Keratinocyte (primary cell): ENCODE measurements around the gene MOGAT2. TPM values are rescaled to one million over a fixed set of nuclear protein-coding genes. Genes with fewer than 3 reads are reported as not detected.
"Not testable (repeated sequence)": the region's sequence is repeated elsewhere in the genome, so short reads cannot be mapped to it uniquely, and the experiment has no call there.

ENCODE experiments used
- DNase-seq: peaks from one replicate; pipeline ENCODE4 v3.0.0-alpha.2; 2011; ENCODE audit warnings: low read depth, missing footprints, low spot score
- FAIRE-seq: peaks from 2 replicates; lab custom pipeline; 2011; peaks lifted over from hg19 to GRCh38; lab: Jason Lieb, UNC
- H2AFZ ChIP-seq: 2 replicates; pipeline ENCODE4 v1.6.0; 2012; ENCODE audit warnings: low read length, control low read depth, inconsistent platforms; ENCODE audit not compliant: control insufficient read depth
- H3K27ac ChIP-seq: 2 replicates; pipeline ENCODE4 v1.5.1; 2011; ENCODE audit warnings: low read length; ENCODE audit not compliant: control insufficient read depth, insufficient read depth
- H3K27me3 ChIP-seq: 3 replicates; pipeline ENCODE4 v1.6.0; 2011; ENCODE audit warnings: low read length; ENCODE audit not compliant: control insufficient read depth, insufficient read depth; ENCODE audit errors: extremely low read depth
- H3K36me3 ChIP-seq, 2 experiments: 2 replicates in 1 of 2; 3 replicates in 1 of 2; pipeline ENCODE4 v1.5.1; 2011; ENCODE audit warnings: low read length in 2 of 2, mild to moderate bottlenecking in 1 of 2; ENCODE audit not compliant: control insufficient read depth in 2 of 2, insufficient read depth in 2 of 2; ENCODE audit errors: extremely low read depth in 1 of 2
- H3K4me1 ChIP-seq: 3 replicates; pipeline ENCODE4 v1.5.1; 2011; ENCODE audit warnings: low read length; ENCODE audit not compliant: control insufficient read depth, insufficient read depth; ENCODE audit errors: extremely low read depth
- H3K4me2 ChIP-seq: 3 replicates; pipeline ENCODE4 v1.6.0; 2011; ENCODE audit warnings: low read depth, low read length; ENCODE audit not compliant: control insufficient read depth, insufficient read depth; ENCODE audit errors: extremely low read depth
- H3K4me3 ChIP-seq, 3 experiments: fragments of 200-600 bp in 1 of 3; sonication (generic) in 1 of 3; 2 replicates in 2 of 3; 3 replicates in 1 of 3; pipeline ENCODE4 v1.5.1; 2011 to 2016; ENCODE audit warnings: low read length in 3 of 3, mild to moderate bottlenecking in 3 of 3, control low read depth in 2 of 3, inconsistent platforms in 1 of 3, low read depth in 1 of 3, mixed read lengths in 1 of 3, mixed run types in 1 of 3, moderate library complexity in 1 of 3; ENCODE audit not compliant: control insufficient read depth in 2 of 3, insufficient read depth in 2 of 3; ENCODE audit errors: extremely low read depth in 1 of 3
- H3K79me2 ChIP-seq: 2 replicates; pipeline ENCODE4 v1.6.0; 2012; ENCODE audit warnings: low read length; ENCODE audit not compliant: control insufficient read depth, insufficient read depth
- H3K9ac ChIP-seq: 3 replicates; pipeline ENCODE4 v1.6.0; 2011; ENCODE audit warnings: low read length; ENCODE audit not compliant: control insufficient read depth, insufficient read depth; ENCODE audit errors: extremely low read depth
- H3K9me1 ChIP-seq: 3 replicates; pipeline ENCODE4 v1.6.0; 2011; ENCODE audit warnings: low read length; ENCODE audit not compliant: control insufficient read depth, insufficient read depth; ENCODE audit errors: extremely low read depth
- H3K9me3 ChIP-seq: 2 replicates; pipeline ENCODE4 v1.5.1; 2012; ENCODE audit warnings: low read depth, low read length; ENCODE audit not compliant: control insufficient read depth
- H4K20me1 ChIP-seq: 3 replicates; pipeline ENCODE4 v1.6.0; 2011; ENCODE audit warnings: low read length; ENCODE audit not compliant: control insufficient read depth, insufficient read depth; ENCODE audit errors: extremely low read depth
- EZH2 ChIP-seq: IDR thresholded peaks from one replicate; pipeline ENCODE4 v1.6.1; 2012; ENCODE audit warnings: inconsistent platforms, mild to moderate bottlenecking, low read length, moderate library complexity
- dilution Hi-C: fragments of 300-500 bp; cut with MboI; formaldehyde crosslinking; loops from one replicate; pipeline ENCODE4 v1.7.0; 2020; ENCODE audit warnings: low sequenced_read_pairs; ENCODE audit not compliant: extremely low pct_ligation_motif_present
- polyA plus RNA-seq, 5 experiments: library from polyadenylated mRNA; depleted of rRNA in 3 of 5; stranded (reverse) in 3 of 5; stranded (forward) in 1 of 5; unstranded in 1 of 5; fragments of >200 nt; gene quantifications; 1 replicate in 1 of 5; 2 replicates in 3 of 5; 3 replicates in 1 of 5; pipeline versions ENCODE4 v1.2.1 to v1.2.3, GENCODE V29; 2011 to 2012; ENCODE audit warnings: missing spikeins in 2 of 5, low read depth in 1 of 5, low replicate concordance in 1 of 5
- TF ChIP-seq, protein P1 (sequence below), 3 experiments: IDR thresholded peaks in 1 of 3; conservative IDR thresholded peaks in 1 of 3; optimal IDR thresholded peaks in 1 of 3; 2 replicates in 2 of 3; 3 replicates in 1 of 3; pipeline versions ENCODE3 to v1.5.1; 2011; ENCODE audit warnings: low read length in 3 of 3, mild to moderate bottlenecking in 3 of 3, moderate library complexity in 2 of 3, control low read depth in 1 of 3, inconsistent platforms in 1 of 3; ENCODE audit not compliant: insufficient read depth in 2 of 3; ENCODE audit errors: extremely low read depth in 1 of 3

The MOGAT2 gene
- polyA plus RNA-seq, 1 donor (not counting 4 experiments of a cell fraction or from before 2014, with no cell fraction given), result not detected

DNA sequence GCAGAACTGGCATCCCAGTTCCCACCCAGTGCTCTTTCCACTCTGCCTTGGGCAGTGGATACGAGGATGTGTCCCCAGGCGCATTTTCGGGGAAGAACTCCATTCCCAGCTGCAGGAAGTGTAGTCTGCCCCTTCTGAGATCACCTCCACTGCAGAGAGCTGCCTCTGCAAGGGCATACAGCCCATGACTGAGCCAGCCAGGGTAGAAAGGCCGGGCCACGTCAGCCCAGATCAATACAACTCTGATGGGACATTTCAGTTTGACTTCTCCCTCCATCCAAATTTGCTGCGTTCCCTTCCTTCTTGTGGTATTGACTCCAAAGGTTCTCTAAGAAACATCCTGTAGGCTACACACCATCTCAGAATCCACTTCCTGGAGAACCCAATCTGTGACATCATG lies 19.7 kb downstream of the MOGAT2 start:
- Histone ChIP-seq H3K27me3 (peaks cover 9% of the 10 kb centered on the region), H3K27ac (no peak overlapping the region), H3K9me3 (no peaks in the 10 kb centered on the region), H3K36me3 (no peaks in the 10 kb centered on the region), H3K4me2 (no peak overlapping the region), H3K79me2 (no peaks in the 10 kb centered on the region), H3K4me3 (no peak overlapping the region), H3K4me1 (no peaks in the 10 kb centered on the region), H2AFZ (no peak overlapping the region), H3K9me1 (no peaks in the 10 kb centered on the region), H3K9ac (no peak overlapping the region), H4K20me1 (no peaks in the 10 kb centered on the region)
- dilution Hi-C loops, result no loop called here
- DNase-seq (no peak), FAIRE-seq (no peak)
- TF ChIP-seq, protein P1, sequence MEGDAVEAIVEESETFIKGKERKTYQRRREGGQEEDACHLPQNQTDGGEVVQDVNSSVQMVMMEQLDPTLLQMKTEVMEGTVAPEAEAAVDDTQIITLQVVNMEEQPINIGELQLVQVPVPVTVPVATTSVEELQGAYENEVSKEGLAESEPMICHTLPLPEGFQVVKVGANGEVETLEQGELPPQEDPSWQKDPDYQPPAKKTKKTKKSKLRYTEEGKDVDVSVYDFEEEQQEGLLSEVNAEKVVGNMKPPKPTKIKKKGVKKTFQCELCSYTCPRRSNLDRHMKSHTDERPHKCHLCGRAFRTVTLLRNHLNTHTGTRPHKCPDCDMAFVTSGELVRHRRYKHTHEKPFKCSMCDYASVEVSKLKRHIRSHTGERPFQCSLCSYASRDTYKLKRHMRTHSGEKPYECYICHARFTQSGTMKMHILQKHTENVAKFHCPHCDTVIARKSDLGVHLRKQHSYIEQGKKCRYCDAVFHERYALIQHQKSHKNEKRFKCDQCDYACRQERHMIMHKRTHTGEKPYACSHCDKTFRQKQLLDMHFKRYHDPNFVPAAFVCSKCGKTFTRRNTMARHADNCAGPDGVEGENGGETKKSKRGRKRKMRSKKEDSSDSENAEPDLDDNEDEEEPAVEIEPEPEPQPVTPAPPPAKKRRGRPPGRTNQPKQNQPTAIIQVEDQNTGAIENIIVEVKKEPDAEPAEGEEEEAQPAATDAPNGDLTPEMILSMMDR (optimal IDR thresholded peaks at IDR 0.05 in 1 of 3, IDR thresholded peaks at IDR 0.05 in 1 of 3, conservative IDR thresholded peaks at IDR 0.05 in 1 of 3; ENCODE audit: extremely low read depth in 1 of 3, insufficient read depth in 2 of 3, low read length in 3 of 3), result no peak
- TF ChIP-seq EZH2, result no peak

DNA sequence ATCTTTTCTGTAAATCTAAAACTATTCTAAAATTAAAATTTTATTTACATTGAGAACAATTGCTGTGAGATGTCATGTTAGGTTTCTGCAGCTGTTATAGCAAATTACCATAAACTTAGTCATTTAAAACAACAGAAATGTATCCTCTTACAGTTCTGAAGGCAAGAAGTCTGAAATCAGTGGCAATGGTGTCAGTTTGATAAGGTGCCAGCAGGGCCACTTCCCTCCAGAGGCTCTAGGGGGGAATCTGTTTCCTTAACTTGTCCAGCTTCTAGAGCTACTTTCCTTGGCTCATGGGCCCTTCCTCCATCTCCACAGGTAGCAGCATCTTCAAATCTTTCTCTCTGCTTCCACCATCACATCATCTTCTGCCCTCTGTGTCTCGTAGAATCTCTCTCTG lies 23.0 kb downstream of the MOGAT2 start:
- Histone ChIP-seq H3K4me3 (no peak overlapping the region), H3K9ac (no peak overlapping the region), H3K79me2 (no peaks in the 10 kb centered on the region), H3K4me1 (peaks cover 7% of the 10 kb centered on the region), H3K27me3 (peaks cover 8% of the 10 kb centered on the region), H3K4me2 (no peak overlapping the region), H4K20me1 (no peaks in the 10 kb centered on the region), H3K9me3 (no peaks in the 10 kb centered on the region), H3K9me1 (no peaks in the 10 kb centered on the region), H2AFZ (no peak overlapping the region), H3K36me3 (no peaks in the 10 kb centered on the region), H3K27ac (no peak overlapping the region)
- dilution Hi-C loops, result no loop called here
- no peak for FAIRE-seq
- no peak for TF ChIP-seq EZH2
- TF ChIP-seq, protein P1 (optimal IDR thresholded peaks at IDR 0.05 in 1 of 3, IDR thresholded peaks at IDR 0.05 in 1 of 3, conservative IDR thresholded peaks at IDR 0.05 in 1 of 3; ENCODE audit: extremely low read depth in 1 of 3, insufficient read depth in 2 of 3, low read length in 3 of 3), result no peak
- no peak for DNase-seq

DNA sequence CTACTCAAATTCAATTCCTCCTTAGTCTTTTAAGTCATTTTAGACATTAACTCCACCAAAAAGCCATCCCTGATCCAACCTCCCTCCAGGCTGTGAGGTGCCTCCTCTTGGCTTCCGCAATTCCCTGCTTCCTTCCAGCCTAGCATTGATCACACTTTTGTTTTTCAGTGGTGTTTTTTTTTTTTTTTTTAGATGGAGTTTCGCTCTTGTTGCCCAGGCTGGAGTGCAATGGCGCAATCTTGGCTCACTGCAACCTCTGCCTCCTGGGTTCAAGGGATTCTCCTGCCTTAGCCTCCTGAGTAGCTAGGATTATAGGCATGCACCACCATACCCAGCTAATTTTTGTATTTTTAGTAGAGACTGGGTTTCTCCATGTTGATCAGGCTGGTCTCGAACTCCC lies 25.5 kb downstream of the MOGAT2 start:
- H4K20me1 ChIP-seq, H3K4me1 ChIP-seq, H3K9ac ChIP-seq, H3K27me3 ChIP-seq, H3K9me1 ChIP-seq, FAIRE-seq, H3K36me3 ChIP-seq, H3K9me3 ChIP-seq, H2AFZ ChIP-seq, H3K4me2 ChIP-seq, H3K27ac ChIP-seq, H3K4me3 ChIP-seq, dilution Hi-C loops, H3K79me2 ChIP-seq, DNase-seq: not testable (repeated sequence)
